ENCODE data around the gene PIGB. TPM values are rescaled to one million over a fixed set of nuclear protein-coding genes. Genes with fewer than 3 reads are reported as not detected.

Gene PIGB
- total and polyA plus RNA-seq, 8 donors = 0.58 to 21.2 (median 7.7) TPM

DNA sequence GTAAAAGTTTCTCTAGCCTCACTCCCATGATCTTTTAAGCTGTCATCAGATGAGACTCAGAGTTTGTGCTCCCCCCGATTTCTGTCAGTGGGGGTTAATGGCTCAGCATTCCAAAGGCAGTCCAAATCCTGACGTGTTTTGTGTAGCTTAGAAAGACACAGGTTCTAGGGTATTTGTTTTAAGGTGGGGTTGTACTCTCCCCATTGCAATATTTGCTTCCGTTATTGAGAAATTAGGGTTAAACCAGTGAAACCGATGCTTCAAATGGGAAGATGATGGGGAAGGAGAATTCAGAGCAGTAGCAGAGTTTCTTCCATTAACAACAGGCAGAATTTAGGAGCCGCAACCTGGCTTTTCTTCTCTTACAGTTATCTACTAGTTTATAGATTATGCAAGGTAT, 3.4 kb downstream of the PIGB start:
- Histone ChIP-seq H3K36me3 (peaks cover 0 to 20% (median 10%) of the 10 kb centered on the region in 4 donors), H3K4me1 (peaks cover 5 to 36% (median 22%) of the 10 kb centered on the region in 4 donors), H3K4me3 (no peak overlapping the region), H3K27ac (no peak overlapping the region), H3K9me3 (no peaks in the 10 kb centered on the region), H3K27me3 (no peaks in the 10 kb centered on the region)
- WGBS, 5 donors = 70 to 87% (median 84%) methylated on average over 5 of the region's 5 CpGs
- TF ChIP-seq POLR2A (IDR thresholded peaks at IDR 0.05) (no peak), EP300 (IDR thresholded peaks at IDR 0.05) (no peak), POLR2AphosphoS5 (IDR thresholded peaks at IDR 0.05) (no peak)
- TF ChIP-seq, protein P1, sequence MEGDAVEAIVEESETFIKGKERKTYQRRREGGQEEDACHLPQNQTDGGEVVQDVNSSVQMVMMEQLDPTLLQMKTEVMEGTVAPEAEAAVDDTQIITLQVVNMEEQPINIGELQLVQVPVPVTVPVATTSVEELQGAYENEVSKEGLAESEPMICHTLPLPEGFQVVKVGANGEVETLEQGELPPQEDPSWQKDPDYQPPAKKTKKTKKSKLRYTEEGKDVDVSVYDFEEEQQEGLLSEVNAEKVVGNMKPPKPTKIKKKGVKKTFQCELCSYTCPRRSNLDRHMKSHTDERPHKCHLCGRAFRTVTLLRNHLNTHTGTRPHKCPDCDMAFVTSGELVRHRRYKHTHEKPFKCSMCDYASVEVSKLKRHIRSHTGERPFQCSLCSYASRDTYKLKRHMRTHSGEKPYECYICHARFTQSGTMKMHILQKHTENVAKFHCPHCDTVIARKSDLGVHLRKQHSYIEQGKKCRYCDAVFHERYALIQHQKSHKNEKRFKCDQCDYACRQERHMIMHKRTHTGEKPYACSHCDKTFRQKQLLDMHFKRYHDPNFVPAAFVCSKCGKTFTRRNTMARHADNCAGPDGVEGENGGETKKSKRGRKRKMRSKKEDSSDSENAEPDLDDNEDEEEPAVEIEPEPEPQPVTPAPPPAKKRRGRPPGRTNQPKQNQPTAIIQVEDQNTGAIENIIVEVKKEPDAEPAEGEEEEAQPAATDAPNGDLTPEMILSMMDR (IDR thresholded peaks at IDR 0.05) = no peak
- intact Hi-C loops (cut with DNase I; ENCODE audit: low total_unique reads) = no loop called here
- DNase-seq = no peak

DNA sequence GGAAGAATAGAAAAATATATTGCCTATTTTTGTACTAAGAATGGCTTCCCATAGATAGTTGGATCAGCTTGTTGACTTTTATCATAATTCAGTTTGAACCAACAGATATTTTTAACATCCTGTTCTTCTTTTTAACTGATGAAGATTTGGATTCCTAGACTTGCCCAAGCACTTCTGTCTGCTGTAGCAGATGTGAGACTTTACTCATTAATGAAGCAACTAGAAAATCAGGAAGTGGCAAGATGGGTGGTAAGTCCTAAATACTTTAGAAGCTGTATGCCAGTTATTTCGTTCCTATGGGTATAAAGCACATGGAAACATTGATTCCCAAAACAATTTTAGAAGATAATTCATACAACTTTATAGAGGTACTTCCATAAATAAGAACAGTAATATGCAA, 8.4 kb downstream of the PIGB start:
- Histone ChIP-seq H3K4me3 (no peak overlapping the region), H3K9me3 (no peaks in the 10 kb centered on the region), H3K27ac (no peak overlapping the region), H3K4me1 (no peaks in the 10 kb centered on the region), H3K36me3 (peaks cover 4 to 56% (median 54%) of the 10 kb centered on the region in 4 donors), H3K27me3 (no peaks in the 10 kb centered on the region)
- intact Hi-C loops (cut with DNase I; ENCODE audit: low total_unique reads) = no loop called here
- no peak for DNase-seq
- TF ChIP-seq EP300 (IDR thresholded peaks at IDR 0.05) (no peak), POLR2A (IDR thresholded peaks at IDR 0.05) (no peak), POLR2AphosphoS5 (IDR thresholded peaks at IDR 0.05) (no peak)
- TF ChIP-seq, protein P1 (IDR thresholded peaks at IDR 0.05) = no peak
- 74 to 89% (median 83%) methylated on average over 1 of the region's 1 CpG for WGBS, 5 donors

DNA sequence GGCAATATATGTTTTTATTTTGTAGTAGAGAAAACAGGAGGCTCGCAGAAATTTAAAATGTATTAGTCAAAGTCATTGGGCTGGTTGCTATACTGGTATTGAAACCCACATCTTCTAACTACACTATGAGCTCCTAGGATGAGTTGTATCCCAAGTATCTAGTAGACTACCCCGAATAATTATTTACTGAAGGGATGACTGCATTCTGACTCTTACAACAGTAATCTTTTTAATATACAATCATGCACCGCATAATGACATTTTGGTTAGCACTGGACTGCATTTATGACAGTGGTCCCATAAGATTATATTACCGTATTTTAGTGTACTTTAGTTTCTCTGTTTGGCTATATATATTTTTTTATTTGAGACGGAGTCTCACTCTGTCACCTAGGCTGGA, 15.3 kb downstream of the PIGB start:
- Histone ChIP-seq H3K27ac (no peak overlapping the region), H3K36me3 (peaks cover 4 to 97% (median 89%) of the 10 kb centered on the region in 4 donors), H3K27me3 (no peaks in the 10 kb centered on the region), H3K9me3 (no peaks in the 10 kb centered on the region), H3K4me3 (no peak overlapping the region), H3K4me1 (no peaks in the 10 kb centered on the region)
- WGBS, 5 donors = 88 to 97% (median 95%) methylated on average over 5 of the region's 5 CpGs
- no peak for TF ChIP-seq EP300 (IDR thresholded peaks at IDR 0.05)
- TF ChIP-seq POLR2A (IDR thresholded peaks at IDR 0.05) = no peak
- no peak for TF ChIP-seq POLR2AphosphoS5 (IDR thresholded peaks at IDR 0.05)
- TF ChIP-seq, protein P1 (IDR thresholded peaks at IDR 0.05) = no peak
- no peak for DNase-seq
- intact Hi-C loops (cut with DNase I; ENCODE audit: low total_unique reads) = no loop called here

DNA sequence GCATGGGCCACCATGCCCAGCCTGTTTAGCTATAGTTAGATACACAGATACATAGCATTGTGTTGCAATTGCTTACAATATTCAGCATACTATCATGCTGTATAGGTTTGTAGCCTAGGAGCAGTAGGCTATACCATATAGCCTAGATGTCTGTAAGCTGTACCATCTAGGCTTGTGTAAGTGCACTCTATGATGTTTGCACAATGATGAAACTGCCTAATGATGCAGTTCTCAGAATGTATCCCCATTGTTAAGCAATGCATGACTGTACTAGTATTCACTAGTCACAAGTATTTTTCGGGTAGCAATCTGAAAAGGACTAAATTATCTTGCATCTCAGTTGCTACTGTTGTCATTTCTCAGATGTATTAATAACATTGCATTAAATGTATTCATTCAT, 16.0 kb downstream of the PIGB start:
- H3K27me3 ChIP-seq = no peaks in the 10 kb centered on the region
- DNase-seq = no peak
- no peaks in the 10 kb centered on the region for H3K9me3 ChIP-seq
- no peaks in the 10 kb centered on the region for H3K4me1 ChIP-seq
- H3K36me3 ChIP-seq = peaks cover 4 to 96% (median 91%) of the 10 kb centered on the region in 4 donors
- H3K4me3 ChIP-seq = no peak overlapping the region
- 93 to 100% (median 96%) methylated on average over 1 of the region's 1 CpG for WGBS, 5 donors
- intact Hi-C loops (cut with DNase I; ENCODE audit: low total_unique reads) = no loop called here
- TF ChIP-seq EP300 (IDR thresholded peaks at IDR 0.05) (no peak), POLR2AphosphoS5 (IDR thresholded peaks at IDR 0.05) (no peak), POLR2A (IDR thresholded peaks at IDR 0.05) (no peak)
- TF ChIP-seq, protein P1 (IDR thresholded peaks at IDR 0.05) = no peak
- no peak overlapping the region for H3K27ac ChIP-seq

Measured in stomach (tissue), 9 donors.